Skeletal muscle satellite cell (primary cell): ENCODE results near the gene LAPTM4A.

Experiments used
- H3K27me3 ChIP-seq: 2 replicates; pipeline ENCODE4 v1.7.0; 2013; ENCODE audit warnings: low read length; ENCODE audit not compliant: control insufficient read depth, insufficient read depth
- H3K36me3 ChIP-seq: 2 replicates; pipeline ENCODE4 v1.7.0; 2013; ENCODE audit warnings: mild to moderate bottlenecking, control low read depth, low read length; ENCODE audit not compliant: insufficient read depth
- H3K4me1 ChIP-seq: 2 replicates; pipeline ENCODE4 v1.7.0; 2013; ENCODE audit warnings: low read length; ENCODE audit not compliant: control insufficient read depth, insufficient read depth
- H3K4me2 ChIP-seq: 2 replicates; pipeline ENCODE4 v1.7.0; 2013; ENCODE audit warnings: mild to moderate bottlenecking, low read length
- H3K4me3 ChIP-seq: 2 replicates; pipeline ENCODE4 v1.7.0; 2013; ENCODE audit warnings: low read length
- H3K9ac ChIP-seq: 2 replicates; pipeline ENCODE4 v1.7.0; 2013; ENCODE audit warnings: mild to moderate bottlenecking, low read depth, low read length, moderate library complexity
- H3K9me3 ChIP-seq: replicated peaks from 2 replicates; pipeline ENCODE4 v1.7.0; 2013; ENCODE audit warnings: mild to moderate bottlenecking, control low read depth, low read length

Gene LAPTM4A

GRCh38 chr2:19989342-19989666 lies 62.1 kb downstream of the LAPTM4A start:
- Histone ChIP-seq H3K4me1 (peaks cover 4% of the 10 kb centered on the region), H3K36me3 (peaks cover 3% of the 10 kb centered on the region), H3K27me3 (no peaks in the 10 kb centered on the region), H3K4me3 (peak overlapping the region; percentile 88), H3K9me3 (no peaks in the 10 kb centered on the region), H3K9ac (peak overlapping the region; percentile 81), H3K4me2 (peak overlapping the region; percentile 82)

- Histone ChIP-seq H3K36me3 (peaks cover 3% of the 10 kb centered on the region), H3K4me3 (peak overlapping the region; percentile 88), H3K4me1 (peaks cover 4% of the 10 kb centered on the region), H3K4me2 (peak overlapping the region; percentile 82), H3K9ac (peak overlapping the region; percentile 81), H3K9me3 (no peaks in the 10 kb centered on the region), H3K27me3 (no peaks in the 10 kb centered on the region)
These were observed 62.8 kb downstream of the LAPTM4A start for GRCh38 chr2:19988600-19988999.

GRCh38 chr2:19987936-19988335 lies 63.5 kb downstream of the LAPTM4A start:
- Histone ChIP-seq H3K9ac (no peak overlapping the region), H3K4me1 (peaks cover 4% of the 10 kb centered on the region), H3K4me3 (no peak overlapping the region), H3K4me2 (no peak overlapping the region), H3K36me3 (peaks cover 3% of the 10 kb centered on the region), H3K9me3 (no peaks in the 10 kb centered on the region), H3K27me3 (no peaks in the 10 kb centered on the region)
